HepG2 (cell line): Measurements from ENCODE around the gene PLCB1. TPM values are rescaled to one million over a fixed set of nuclear protein-coding genes. Genes with fewer than 3 reads are reported as not detected.
"Not testable (repeated sequence)": the region's sequence is repeated elsewhere in the genome, so short reads cannot be mapped to it uniquely, and the experiment has no call there.

Experiments used
- ATAC-seq: fragments of 200-7000 bp; cut with Tn5 transposase; 3 replicates; pipeline ENCODE4 v1.9.1; 2020; ENCODE audit warnings: mild to moderate bottlenecking, moderate library complexity
- BruUV-seq: library from RNA; stranded (reverse); fragments of 400-500 nt; replicated peaks from 2 replicates; lab custom pipeline; 2021; lab: Mats Ljungman, UMichigan
- CTCF ChIA-PET: fragments of 300-600 bp; formaldehyde crosslinking; extraction: SDS; loops from one replicate; lab custom pipeline; 2021; ENCODE audit warnings: low total read pairs, inconsistent platforms, low intra/inter-chr PET ratio; lab: Yijun Ruan, JAX
- POLR2A ChIA-PET: fragments of 350-600 bp; sonication (Branson Sonifier 250); formaldehyde crosslinking; loops from one replicate; lab custom pipeline; 2020; ENCODE audit warnings: antibody characterized with exemption, inconsistent platforms; lab: Yijun Ruan, JAX
- DNase-seq: peaks from one replicate; pipeline ENCODE4 v3.0.0-alpha.2; 2015; ENCODE audit warnings: low spot score
- FAIRE-seq: peaks from 3 replicates; lab custom pipeline; 2011; peaks lifted over from hg19 to GRCh38; lab: Jason Lieb, UNC
- H2AFZ ChIP-seq: one replicate; pipeline ENCODE4 v1.6.1; 2011; ENCODE audit warnings: low read length, inconsistent platforms
- H3K27ac ChIP-seq: fragments of 300-600 bp; 3 replicates; pipeline ENCODE4 v1.8.0; 2011; ENCODE audit warnings: mixed run types, mild to moderate bottlenecking, mixed read lengths, low read length, inconsistent platforms; ENCODE audit not compliant: insufficient read depth; ENCODE audit errors: extremely low read length
- H3K27me3 ChIP-seq, 2 experiments: fragments of 200-600 bp in 1 of 2; 2 replicates in 1 of 2; 3 replicates in 1 of 2; pipeline versions ENCODE4 v1.6.0 to v1.8.0; 2011; ENCODE audit warnings: low read length in 2 of 2, mild to moderate bottlenecking in 2 of 2, moderate library complexity in 2 of 2, inconsistent platforms in 1 of 2; ENCODE audit not compliant: insufficient read depth in 2 of 2, control insufficient read depth in 1 of 2
- H3K36me3 ChIP-seq, 2 experiments: fragments of 200-600 bp in 1 of 2; replicated peaks in 1 of 2; 2 replicates in 1 of 2; 3 replicates in 1 of 2; pipeline versions ENCODE4 v1.5.1 to v1.8.0; 2011; ENCODE audit warnings: low read length in 2 of 2, inconsistent platforms in 1 of 2; ENCODE audit not compliant: insufficient read depth in 2 of 2, control insufficient read depth in 1 of 2
- H3K4me1 ChIP-seq: 2 replicates; pipeline ENCODE4 v1.5.1; 2012; ENCODE audit warnings: low read length, inconsistent platforms; ENCODE audit not compliant: insufficient read depth
- H3K4me2 ChIP-seq: 2 replicates; pipeline ENCODE4 v1.6.0; 2011; ENCODE audit warnings: low read depth, low read length, inconsistent platforms
- H3K4me3 ChIP-seq, 3 experiments: fragments of 200-600 bp in 1 of 3; sonication (generic), shearing (Covaris generic) in 1 of 3; replicated peaks in 1 of 3; 2 replicates each; pipeline ENCODE4 v1.5.1; 2011 to 2016; ENCODE audit warnings: low read length in 3 of 3, inconsistent platforms in 2 of 3, low read depth in 2 of 3, mild to moderate bottlenecking in 2 of 3, control low read depth in 1 of 3, mixed read lengths in 1 of 3; ENCODE audit not compliant: insufficient read depth in 1 of 3
- H3K79me2 ChIP-seq: one replicate; pipeline ENCODE4 v1.6.1; 2011; ENCODE audit warnings: low read length, inconsistent platforms; ENCODE audit not compliant: insufficient read depth
- H3K9ac ChIP-seq: 2 replicates; pipeline ENCODE4 v1.6.0; 2011; ENCODE audit warnings: mild to moderate bottlenecking, low read depth, low read length, inconsistent platforms; ENCODE audit not compliant: insufficient read depth
- H3K9me3 ChIP-seq: 2 replicates; pipeline ENCODE4 v1.5.1; 2012; ENCODE audit warnings: mild to moderate bottlenecking, low read length
- H4K20me1 ChIP-seq: 2 replicates; pipeline ENCODE4 v1.6.0; 2011; ENCODE audit warnings: inconsistent platforms, mild to moderate bottlenecking, low read length, moderate library complexity; ENCODE audit not compliant: insufficient read depth
- IRF2 ChIP-seq: IDR thresholded peaks from 2 replicates; pipeline ENCODE4 v1.6.1; 2018; ENCODE audit warnings: missing genetic modification reagents, missing compliant biosample characterization
- MAFK ChIP-seq, 2 experiments: IDR thresholded peaks in 1 of 2; conservative IDR thresholded peaks in 1 of 2; 2 replicates each; pipeline ENCODE4 v1.6.1; 2011; ENCODE audit warnings: improper control_type of control experiment in 2 of 2, low read length in 2 of 2
- ZMYM3 ChIP-seq: sonication (generic); formaldehyde crosslinking; IDR thresholded peaks from 2 replicates; pipeline ENCODE4 v1.5.1; 2020; ENCODE audit warnings: mild to moderate bottlenecking, missing genetic modification reagents
- ZSCAN29 ChIP-seq: sonication (generic); formaldehyde crosslinking; conservative IDR thresholded peaks from 2 replicates; pipeline ENCODE4 v1.4.0; 2020; ENCODE audit warnings: mild to moderate bottlenecking, missing genetic modification reagents
- WGBS: methylation state at CpG from one replicate; pipeline ENCODE4 v1.1.6; 2017; ENCODE audit warnings: low lambda C conversion rate; 5-methylcytosine and 5-hydroxymethylcytosine counted together
- in situ Hi-C: cut with HindIII; loops from 2 replicates; pipeline ENCODE4 v1.10.0; 2017; ENCODE audit warnings: low pct_unique_long_range_greater_than_20kb; ENCODE audit not compliant: extremely low pct_ligation_motif_present
- intact Hi-C: fragments of 100-400 bp; cut with micrococcal nuclease; formaldehyde crosslinking; loops from one replicate; pipeline ENCODE4 v1.10.0; 2022; ENCODE audit not compliant: unreplicated experiment
- polyA plus RNA-seq, 8 experiments: library from polyadenylated mRNA; depleted of rRNA in 3 of 8; stranded (reverse) in 7 of 8; unstranded in 1 of 8; fragments of >200 nt; fragmentation: Illumina TruSeq in 4 of 8; extraction: Trizol in 4 of 8; gene quantifications; 2 replicates each; pipeline versions ENCODE4 v1.2.1 to v1.2.3, GENCODE V29; 2011 to 2016; ENCODE audit warnings: low read depth in 4 of 8, missing spikeins in 1 of 8, mixed read lengths in 1 of 8; ENCODE audit not compliant: insufficient read depth in 1 of 8
- total RNA-seq, 5 experiments: library from RNA; depleted of rRNA; stranded (reverse); fragments of >200 nt; fragmentation: Illumina TruSeq; extraction: Trizol; gene quantifications; 2 replicates each; pipeline ENCODE4 v1.2.3, GENCODE V29; 2016; ENCODE audit warnings: low read depth in 1 of 5

The PLCB1 gene
- total and polyA plus RNA-seq, 2 of the 13 experiments (the other 11 are each of a cell fraction or from before 2014, with no cell fraction given), result 42.4 to 55.9 TPM

- FAIRE-seq (no peak), DNase-seq (no peak), ATAC-seq (no peak)
- WGBS, result 100% methylated on average over 1 of the region's 1 CpG
- ChIA-PET POLR2A (interaction anchor here (1.6 kb wide), 1 partner anchor 8 kb away, joined by 4 read pairs; no protein-coding TSS in a partner anchor), CTCF (no interaction called here)
- in situ Hi-C loops (no loop called here), intact Hi-C loops (no loop called here)
- no peak overlapping the region for H3K27ac ChIP-seq
- no peaks in the 10 kb centered on the region for H3K79me2 ChIP-seq
- no peak overlapping the region for H3K4me3 ChIP-seq
- no peaks in the 10 kb centered on the region for H3K9me3 ChIP-seq
- H3K4me1 ChIP-seq, result peaks cover 10% of the 10 kb centered on the region
- no peak for TF ChIP-seq IRF2 (CRISPR knock-in tag)
- TF ChIP-seq ZSCAN29, result no peak
- peak in 1 of 2 experiments; percentile 34; a peak in 1 of 4 replicates for TF ChIP-seq MAFK (conservative IDR thresholded peaks at IDR 0.05 in 1 of 2, IDR thresholded peaks at IDR 0.05 in 1 of 2; ENCODE audit: low read length in 2 of 2)
- H3K27me3 ChIP-seq, result no peaks in the 10 kb centered on the region
- no peak overlapping the region for H3K4me2 ChIP-seq
- no peak overlapping the region for H3K9ac ChIP-seq
- H2AFZ ChIP-seq, result no peak overlapping the region
- H4K20me1 ChIP-seq, result peaks cover 4% of the 10 kb centered on the region; the same call in 1 of the 2 replicates
- H3K36me3 ChIP-seq, result peaks cover 0 to 4% of the 10 kb centered on the region in 2 experiments; a peak in 2 of 5 replicates
- BruUV-seq, result no TSS peak
Observed at GRCh38 chr20:8346700-8347270, 214.7 kb downstream of the PLCB1 start.

GRCh38 chr20:8350225-8350624 is 218.2 kb downstream of the PLCB1 start:
- H2AFZ ChIP-seq, H3K4me2 ChIP-seq, BruUV-seq, ATAC-seq, H3K9ac ChIP-seq, H3K27ac ChIP-seq, FAIRE-seq, H3K4me3 ChIP-seq, H4K20me1 ChIP-seq, H3K79me2 ChIP-seq, H3K9me3 ChIP-seq, H3K4me1 ChIP-seq, POLR2A ChIA-PET, in situ Hi-C loops, H3K27me3 ChIP-seq, DNase-seq, CTCF ChIA-PET, H3K36me3 ChIP-seq, intact Hi-C loops: not testable (repeated sequence)
- peak; percentile 70; the same call in 1 of the 2 replicates for TF ChIP-seq ZMYM3
- WGBS, result 98% methylated on average over 2 of the region's 2 CpGs
